ENCODE measurements around the gene DCXR. TPM values are rescaled to one million over a fixed set of nuclear protein-coding genes. Genes with fewer than 3 reads are reported as not detected.

Gene DCXR
- total and polyA plus RNA-seq, 2 of the 13 experiments (the other 11 are each of a cell fraction or from before 2014, with no cell fraction given): 287 to 311 TPM

DNA sequence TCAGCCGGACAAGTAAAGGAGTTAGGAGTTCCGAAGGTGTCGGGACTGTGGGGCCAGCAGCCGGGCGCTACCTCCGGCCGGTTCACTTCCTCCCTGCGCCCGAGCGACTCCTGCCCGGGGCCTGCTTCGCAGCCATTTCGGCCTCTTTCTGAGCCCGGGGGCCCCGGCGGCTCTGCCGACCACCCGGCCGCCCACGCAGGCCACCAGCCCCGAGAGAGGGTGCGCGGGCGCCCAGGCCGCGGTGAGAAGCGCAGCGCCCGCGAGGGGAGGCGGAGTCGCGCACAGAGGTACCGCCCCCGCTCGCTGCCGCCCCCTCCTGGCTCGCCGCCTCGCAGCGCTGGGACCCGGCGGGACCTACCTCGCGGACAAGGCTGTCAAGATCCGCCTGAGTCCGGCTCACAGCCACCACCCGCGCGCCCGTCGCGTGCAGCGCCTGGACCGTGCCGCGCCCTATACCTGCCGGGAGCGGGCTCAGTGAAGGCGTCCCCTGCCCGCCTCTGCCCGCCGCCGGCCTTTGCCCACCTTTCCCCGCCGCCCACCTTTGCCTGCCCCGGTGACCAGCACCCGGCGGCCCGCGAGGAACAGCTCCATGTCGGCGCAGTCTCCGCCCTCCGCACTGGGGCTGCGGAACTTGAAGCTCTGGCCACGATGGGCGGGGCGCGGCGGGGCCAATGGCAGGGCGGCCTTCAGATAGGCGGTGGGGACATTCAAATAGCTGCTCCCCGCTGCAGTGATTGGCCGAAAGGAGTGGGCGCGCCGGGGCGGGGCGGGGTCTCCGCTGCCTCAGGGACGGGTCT, at the start of gene DCXR (continued):
- TF ChIP-seq, protein P1, sequence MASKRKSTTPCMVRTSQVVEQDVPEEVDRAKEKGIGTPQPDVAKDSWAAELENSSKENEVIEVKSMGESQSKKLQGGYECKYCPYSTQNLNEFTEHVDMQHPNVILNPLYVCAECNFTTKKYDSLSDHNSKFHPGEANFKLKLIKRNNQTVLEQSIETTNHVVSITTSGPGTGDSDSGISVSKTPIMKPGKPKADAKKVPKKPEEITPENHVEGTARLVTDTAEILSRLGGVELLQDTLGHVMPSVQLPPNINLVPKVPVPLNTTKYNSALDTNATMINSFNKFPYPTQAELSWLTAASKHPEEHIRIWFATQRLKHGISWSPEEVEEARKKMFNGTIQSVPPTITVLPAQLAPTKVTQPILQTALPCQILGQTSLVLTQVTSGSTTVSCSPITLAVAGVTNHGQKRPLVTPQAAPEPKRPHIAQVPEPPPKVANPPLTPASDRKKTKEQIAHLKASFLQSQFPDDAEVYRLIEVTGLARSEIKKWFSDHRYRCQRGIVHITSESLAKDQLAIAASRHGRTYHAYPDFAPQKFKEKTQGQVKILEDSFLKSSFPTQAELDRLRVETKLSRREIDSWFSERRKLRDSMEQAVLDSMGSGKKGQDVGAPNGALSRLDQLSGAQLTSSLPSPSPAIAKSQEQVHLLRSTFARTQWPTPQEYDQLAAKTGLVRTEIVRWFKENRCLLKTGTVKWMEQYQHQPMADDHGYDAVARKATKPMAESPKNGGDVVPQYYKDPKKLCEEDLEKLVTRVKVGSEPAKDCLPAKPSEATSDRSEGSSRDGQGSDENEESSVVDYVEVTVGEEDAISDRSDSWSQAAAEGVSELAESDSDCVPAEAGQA (IDR thresholded peaks at IDR 0.05; ENCODE audit: low read depth): 0 out of 2 replicates have a peak, but pooled peaks have one; percentile 45
- TF ChIP-seq, protein P1 (CRISPR knock-in tag; IDR thresholded peaks at IDR 0.05; ENCODE audit: borderline replicate concordance): no peak
- TF ChIP-seq HDAC2 (CRISPR knock-in tag; IDR thresholded peaks at IDR 0.05) (peak; percentile 74), KLF16 (CRISPR knock-in tag; IDR thresholded peaks at IDR 0.05) (peak in 1 of 2 experiments; percentile 88; a peak in 2 of 4 replicates), CBX5 (CRISPR knock-in tag; IDR thresholded peaks at IDR 0.05; ENCODE audit: borderline replicate concordance) (peak; percentile 81), BHLHE40 (IDR thresholded peaks at IDR 0.05; ENCODE audit: low read length) (peak; percentile 70), ZNF709 (CRISPR knock-in tag; IDR thresholded peaks at IDR 0.05) (peak; percentile 68), SIX1 (CRISPR knock-in tag; IDR thresholded peaks at IDR 0.05; ENCODE audit: borderline replicate concordance) (no peak), ZNF572 (CRISPR knock-in tag; IDR thresholded peaks at IDR 0.05) (no peak), TEAD2 (CRISPR knock-in tag; IDR thresholded peaks at IDR 0.05) (no peak), ZSCAN21 (CRISPR knock-in tag; IDR thresholded peaks at IDR 0.05; ENCODE audit: borderline replicate concordance) (peak; percentile 93), POLR2G (IDR thresholded peaks at IDR 0.05; ENCODE audit: low read depth, low read length) (peak; percentile 98), PITX1 (CRISPR knock-in tag; IDR thresholded peaks at IDR 0.05) (peak; percentile 23; the same call in 1 of the 2 replicates), RFX3 (CRISPR knock-in tag; IDR thresholded peaks at IDR 0.05) (no peak), RAD21 (CRISPR knock-in tag; IDR thresholded peaks at IDR 0.05) (peak; percentile 92), ZNF879 (CRISPR knock-in tag; IDR thresholded peaks at IDR 0.05) (no peak), PHF8 (CRISPR knock-in tag; IDR thresholded peaks at IDR 0.05) (peak; percentile 85), ZNF510 (CRISPR knock-in tag; IDR thresholded peaks at IDR 0.05; ENCODE audit: low read depth) (peak; percentile 86; the same call in 1 of the 2 replicates), YY1 (IDR thresholded peaks at IDR 0.05; ENCODE audit: insufficient read depth, insufficient replicate concordance, low read depth, low read length) (peak; percentile 85)
- TF ChIP-seq, protein P2, sequence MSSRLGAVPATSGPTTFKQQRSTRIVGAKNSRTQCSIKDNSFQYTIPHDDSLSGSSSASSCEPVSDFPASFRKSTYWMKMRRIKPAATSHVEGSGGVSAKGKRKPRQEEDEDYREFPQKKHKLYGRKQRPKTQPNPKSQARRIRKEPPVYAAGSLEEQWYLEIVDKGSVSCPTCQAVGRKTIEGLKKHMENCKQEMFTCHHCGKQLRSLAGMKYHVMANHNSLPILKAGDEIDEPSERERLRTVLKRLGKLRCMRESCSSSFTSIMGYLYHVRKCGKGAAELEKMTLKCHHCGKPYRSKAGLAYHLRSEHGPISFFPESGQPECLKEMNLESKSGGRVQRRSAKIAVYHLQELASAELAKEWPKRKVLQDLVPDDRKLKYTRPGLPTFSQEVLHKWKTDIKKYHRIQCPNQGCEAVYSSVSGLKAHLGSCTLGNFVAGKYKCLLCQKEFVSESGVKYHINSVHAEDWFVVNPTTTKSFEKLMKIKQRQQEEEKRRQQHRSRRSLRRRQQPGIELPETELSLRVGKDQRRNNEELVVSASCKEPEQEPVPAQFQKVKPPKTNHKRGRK (CRISPR knock-in tag; IDR thresholded peaks at IDR 0.05): 0 out of 2 replicates have a peak, but pooled peaks have one; percentile 32
- TF ChIP-seq, protein P3, sequence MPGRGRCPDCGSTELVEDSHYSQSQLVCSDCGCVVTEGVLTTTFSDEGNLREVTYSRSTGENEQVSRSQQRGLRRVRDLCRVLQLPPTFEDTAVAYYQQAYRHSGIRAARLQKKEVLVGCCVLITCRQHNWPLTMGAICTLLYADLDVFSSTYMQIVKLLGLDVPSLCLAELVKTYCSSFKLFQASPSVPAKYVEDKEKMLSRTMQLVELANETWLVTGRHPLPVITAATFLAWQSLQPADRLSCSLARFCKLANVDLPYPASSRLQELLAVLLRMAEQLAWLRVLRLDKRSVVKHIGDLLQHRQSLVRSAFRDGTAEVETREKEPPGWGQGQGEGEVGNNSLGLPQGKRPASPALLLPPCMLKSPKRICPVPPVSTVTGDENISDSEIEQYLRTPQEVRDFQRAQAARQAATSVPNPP (CRISPR knock-in tag; IDR thresholded peaks at IDR 0.05): no peak
